ENCODE results near the gene NCAPD3.

- TF ChIP-seq CTCF (IDR thresholded peaks at IDR 0.05) (no peak), POLR2A (IDR thresholded peaks at IDR 0.05) (no peak)
These were observed 53.4 kb downstream of the NCAPD3 start for GRCh38 chr11:134170177-134170918.

Data from esophagus squamous epithelium (tissue), 4 donors.